HT-29 (cell line): ENCODE results near the gene ULK4. TPM values are rescaled to one million over a fixed set of nuclear protein-coding genes. Genes with fewer than 3 reads are reported as not detected.
"Not testable (repeated sequence)": the region's sequence is repeated elsewhere in the genome, so short reads cannot be mapped to it uniquely, and the experiment has no call there.

Experiments
- DNase-seq: peaks from one replicate; pipeline ENCODE4 v3.0.0-alpha.2; 2015; ENCODE audit warnings: low spot score
- total RNA-seq: library from RNA; depleted of rRNA; stranded (reverse); fragments of >200 nt; shearing (Covaris generic); gene quantifications from 2 replicates; pipeline ENCODE4 v1.2.3, GENCODE V29; 2014

Gene ULK4
- total RNA-seq, 1 experiment from 2014 or later, result 3.2 TPM

- DNase-seq, result no peak
These were observed 381.5 kb downstream of the ULK4 start for GRCh38 chr3:41580274-41580959.

- no peak for DNase-seq
These were observed 382.0 kb downstream of the ULK4 start for GRCh38 chr3:41579861-41580260.

- no peak for DNase-seq
These were observed 383.1 kb downstream of the ULK4 start for GRCh38 chr3:41578798-41579197.

- DNase-seq, result no peak
These were observed 386.2 kb downstream of the ULK4 start for GRCh38 chr3:41575724-41576123.

- no peak for DNase-seq
These were observed 387.0 kb downstream of the ULK4 start for GRCh38 chr3:41574900-41575299.

GRCh38 chr3:41573591-41573990, 388.3 kb downstream of the ULK4 start:
- DNase-seq, result no peak

GRCh38 chr3:41572092-41572491, 389.8 kb downstream of the ULK4 start:
- DNase-seq, result no peak

GRCh38 chr3:41569632-41570305, 392.1 kb downstream of the ULK4 start:
- no peak for DNase-seq

GRCh38 chr3:41565948-41566514, 395.9 kb downstream of the ULK4 start:
- DNase-seq, result no peak

GRCh38 chr3:41565003-41565402, 396.9 kb downstream of the ULK4 start:
- DNase-seq, result no peak

GRCh38 chr3:41556245-41556644, 405.7 kb downstream of the ULK4 start:
- DNase-seq, result not testable (repeated sequence)

- DNase-seq, result no peak
These were observed 428.9 kb downstream of the ULK4 start for GRCh38 chr3:41532976-41533375.

GRCh38 chr3:41526995-41527573, 434.8 kb downstream of the ULK4 start:
- no peak for DNase-seq

- DNase-seq, result no peak
These were observed 436.4 kb downstream of the ULK4 start for GRCh38 chr3:41525303-41526064.

GRCh38 chr3:41523897-41524296, 438.0 kb downstream of the ULK4 start:
- no peak for DNase-seq

GRCh38 chr3:41522612-41523011, 439.3 kb downstream of the ULK4 start:
- no peak for DNase-seq

GRCh38 chr3:41521010-41521655, 440.8 kb downstream of the ULK4 start:
- DNase-seq, result no peak

- DNase-seq, result no peak
These were observed 442.2 kb downstream of the ULK4 start for GRCh38 chr3:41519746-41520145.

GRCh38 chr3:41518626-41519025, 443.3 kb downstream of the ULK4 start:
- DNase-seq, result no peak

GRCh38 chr3:41508063-41508696, 453.7 kb downstream of the ULK4 start:
- no peak for DNase-seq
